Ishikawa (cell line): Measurements from ENCODE around the gene NPPA.

ENCODE experiments used
- CREB1 ChIP-seq: IDR thresholded peaks from 2 replicates; pipeline ENCODE4 v1.6.1; 2012; ENCODE audit warnings: low read depth
- EP300 ChIP-seq: IDR thresholded peaks from 2 replicates; pipeline ENCODE4 v1.6.1; 2012; ENCODE audit warnings: borderline replicate concordance
- TAF1 ChIP-seq: IDR thresholded peaks from 2 replicates; pipeline ENCODE4 v1.6.1; 2012; ENCODE audit warnings: low read depth, mild to moderate bottlenecking
- TEAD4 ChIP-seq: IDR thresholded peaks from 2 replicates; pipeline ENCODE4 v1.6.1; 2012
- YY1 ChIP-seq: IDR thresholded peaks from 2 replicates; pipeline ENCODE4 v1.6.1; 2012; ENCODE audit warnings: low read depth
- ZBTB7A ChIP-seq: IDR thresholded peaks from 2 replicates; pipeline ENCODE4 v1.6.1; 2012; ENCODE audit warnings: low read depth

- TF ChIP-seq CREB1 (no peak), TAF1 (no peak), TEAD4 (no peak), YY1 (no peak), ZBTB7A (no peak), EP300 (no peak)
Observed at GRCh38 chr1:11858158-11858557, 10.6 kb upstream of the NPPA start.
